Measurements from ENCODE around the gene PPM1E. TPM values are rescaled to one million over a fixed set of nuclear protein-coding genes. Genes with fewer than 3 reads are reported as not detected.

The PPM1E gene
- total RNA-seq, 4 donors from 2014 or later = under 0.01 to 0.23 TPM; not detected in 2

GRCh38 chr17:58728798-58729197 lies 26.9 kb upstream of the PPM1E start:
- TF ChIP-seq, protein P1, sequence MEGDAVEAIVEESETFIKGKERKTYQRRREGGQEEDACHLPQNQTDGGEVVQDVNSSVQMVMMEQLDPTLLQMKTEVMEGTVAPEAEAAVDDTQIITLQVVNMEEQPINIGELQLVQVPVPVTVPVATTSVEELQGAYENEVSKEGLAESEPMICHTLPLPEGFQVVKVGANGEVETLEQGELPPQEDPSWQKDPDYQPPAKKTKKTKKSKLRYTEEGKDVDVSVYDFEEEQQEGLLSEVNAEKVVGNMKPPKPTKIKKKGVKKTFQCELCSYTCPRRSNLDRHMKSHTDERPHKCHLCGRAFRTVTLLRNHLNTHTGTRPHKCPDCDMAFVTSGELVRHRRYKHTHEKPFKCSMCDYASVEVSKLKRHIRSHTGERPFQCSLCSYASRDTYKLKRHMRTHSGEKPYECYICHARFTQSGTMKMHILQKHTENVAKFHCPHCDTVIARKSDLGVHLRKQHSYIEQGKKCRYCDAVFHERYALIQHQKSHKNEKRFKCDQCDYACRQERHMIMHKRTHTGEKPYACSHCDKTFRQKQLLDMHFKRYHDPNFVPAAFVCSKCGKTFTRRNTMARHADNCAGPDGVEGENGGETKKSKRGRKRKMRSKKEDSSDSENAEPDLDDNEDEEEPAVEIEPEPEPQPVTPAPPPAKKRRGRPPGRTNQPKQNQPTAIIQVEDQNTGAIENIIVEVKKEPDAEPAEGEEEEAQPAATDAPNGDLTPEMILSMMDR (IDR thresholded peaks at IDR 0.05) = no peak
- TF ChIP-seq POLR2A (IDR thresholded peaks at IDR 0.05) = no peak
- Histone ChIP-seq H3K36me3 (peaks cover 0 to 24% (median 0%) of the 10 kb centered on the region in 3 donors), H3K27ac (no peak overlapping the region), H3K27me3 (no peaks in the 10 kb centered on the region), H3K9me3 (no peaks in the 10 kb centered on the region), H3K4me1 (no peaks in the 10 kb centered on the region), H3K4me3 (no peak overlapping the region)
- DNase-seq = no peak
- intact Hi-C loops (cut with DNase I) = no loop called here
- 30 to 33% methylated on average over 1 of the region's 1 CpG for WGBS, 2 donors

GRCh38 chr17:58730937-58731336 lies 24.7 kb upstream of the PPM1E start:
- H3K4me1 ChIP-seq = no peaks in the 10 kb centered on the region
- intact Hi-C loops (cut with DNase I) = no loop called here
- H3K27me3 ChIP-seq = no peaks in the 10 kb centered on the region
- no peaks in the 10 kb centered on the region for H3K9me3 ChIP-seq
- TF ChIP-seq POLR2A (IDR thresholded peaks at IDR 0.05) = no peak
- TF ChIP-seq, protein P1 (IDR thresholded peaks at IDR 0.05) = no peak
- no peak overlapping the region for H3K27ac ChIP-seq
- H3K36me3 ChIP-seq = peaks cover 0 to 14% (median 0%) of the 10 kb centered on the region in 3 donors
- no peak for DNase-seq
- no peak overlapping the region for H3K4me3 ChIP-seq

GRCh38 chr17:58734040-58734439 lies 21.6 kb upstream of the PPM1E start:
- no peak for DNase-seq
- Histone ChIP-seq H3K27me3 (no peaks in the 10 kb centered on the region), H3K27ac (no peak overlapping the region), H3K36me3 (peaks cover 0 to 8% (median 0%) of the 10 kb centered on the region in 3 donors), H3K9me3 (no peaks in the 10 kb centered on the region), H3K4me1 (no peaks in the 10 kb centered on the region), H3K4me3 (no peak overlapping the region)
- WGBS, 2 donors = 86 to 91% methylated on average over 3 of the region's 3 CpGs
- TF ChIP-seq, protein P1 (IDR thresholded peaks at IDR 0.05) = no peak
- no peak for TF ChIP-seq POLR2A (IDR thresholded peaks at IDR 0.05)
- intact Hi-C loops (cut with DNase I) = no loop called here

DNA sequence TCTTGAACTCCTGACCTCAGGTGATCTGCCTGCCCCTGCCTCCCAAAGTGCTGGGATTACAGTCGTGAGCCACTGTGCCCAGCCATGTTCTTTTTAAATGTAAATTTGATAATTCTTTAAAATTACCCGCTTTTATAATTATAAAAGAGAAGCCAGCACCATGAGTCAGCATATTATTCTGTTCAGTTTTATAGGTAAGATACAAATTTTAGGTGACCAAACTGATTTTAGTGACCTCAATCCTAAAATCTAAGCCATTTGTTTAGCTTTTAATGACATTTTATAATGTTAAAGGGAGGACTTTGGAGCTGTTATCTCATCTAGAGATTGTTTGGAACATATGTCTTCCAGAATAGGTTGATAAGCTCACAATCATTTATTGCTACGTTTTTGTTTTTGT lies 20.8 kb upstream of the PPM1E start:
- H3K36me3 ChIP-seq = peaks cover 0 to 4% (median 0%) of the 10 kb centered on the region in 3 donors
- H3K9me3 ChIP-seq = no peaks in the 10 kb centered on the region
- H3K27me3 ChIP-seq = no peaks in the 10 kb centered on the region
- intact Hi-C loops (cut with DNase I) = no loop called here
- WGBS, 2 donors = 78 to 84% methylated on average over 3 of the region's 3 CpGs
- no peak overlapping the region for H3K27ac ChIP-seq
- DNase-seq = no peak
- no peaks in the 10 kb centered on the region for H3K4me1 ChIP-seq
- H3K4me3 ChIP-seq = no peak overlapping the region
- TF ChIP-seq POLR2A (IDR thresholded peaks at IDR 0.05) = no peak
- TF ChIP-seq, protein P1 (IDR thresholded peaks at IDR 0.05) = no peak

DNA sequence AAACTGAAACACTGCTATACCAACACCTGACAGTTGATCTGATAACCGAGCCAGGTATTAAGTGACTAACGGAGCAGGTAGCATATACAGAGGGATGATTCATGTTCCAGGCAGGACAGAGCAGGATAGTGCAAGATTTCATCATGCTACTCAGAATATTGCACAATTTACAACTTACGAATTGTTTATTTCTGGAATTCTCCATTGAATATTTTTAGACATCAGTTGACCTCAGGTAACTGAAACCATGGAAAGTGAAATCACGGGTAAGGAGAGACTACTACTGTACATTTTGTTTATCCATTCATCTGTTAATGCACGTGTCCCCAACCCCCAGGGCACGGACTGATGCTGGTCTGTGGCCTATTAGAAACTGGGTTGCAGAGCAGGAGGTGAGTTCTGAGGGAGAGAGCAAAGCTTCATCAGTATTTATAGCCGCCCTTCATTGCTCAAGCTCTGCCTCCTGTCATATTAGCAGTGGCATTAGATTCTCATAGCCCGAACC lies 14.5 kb upstream of the PPM1E start:
- Histone ChIP-seq H3K9me3 (no peaks in the 10 kb centered on the region), H3K27ac (peak overlapping the region in 2 of 4 donors; percentile 21 to 39), H3K36me3 (no peaks in the 10 kb centered on the region), H3K27me3 (no peaks in the 10 kb centered on the region), H3K4me3 (no peak overlapping the region), H3K4me1 (peaks cover 0 to 12% (median 5%) of the 10 kb centered on the region in 3 donors)
- TF ChIP-seq POLR2A (IDR thresholded peaks at IDR 0.05) = no peak
- TF ChIP-seq, protein P1 (IDR thresholded peaks at IDR 0.05) = no peak
- intact Hi-C loops (cut with DNase I) = no loop called here
- WGBS, 2 donors = 48 to 52% methylated on average over 8 of the region's 8 CpGs
- no peak for DNase-seq

Measured in esophagus squamous epithelium (tissue), 5 donors.